Stimulated activated CD4-positive, alpha-beta T cell treated with anti-CD3 and anti-CD28 coated beads, Interleukin-12 subunit alpha, Interleukin-12 subunit beta, amount 100 ng/mL, for 4 hours (primary cell): ENCODE data around the gene NPIPB9.
"Not testable (repeated sequence)": the region's sequence is repeated elsewhere in the genome, so short reads cannot be mapped to it uniquely, and the experiment has no call there.

ENCODE experiments used
- DNase-seq: peaks from one replicate; pipeline ENCODE4 v3.0.0-alpha.2; 2020

NPIPB9 gene

DNA sequence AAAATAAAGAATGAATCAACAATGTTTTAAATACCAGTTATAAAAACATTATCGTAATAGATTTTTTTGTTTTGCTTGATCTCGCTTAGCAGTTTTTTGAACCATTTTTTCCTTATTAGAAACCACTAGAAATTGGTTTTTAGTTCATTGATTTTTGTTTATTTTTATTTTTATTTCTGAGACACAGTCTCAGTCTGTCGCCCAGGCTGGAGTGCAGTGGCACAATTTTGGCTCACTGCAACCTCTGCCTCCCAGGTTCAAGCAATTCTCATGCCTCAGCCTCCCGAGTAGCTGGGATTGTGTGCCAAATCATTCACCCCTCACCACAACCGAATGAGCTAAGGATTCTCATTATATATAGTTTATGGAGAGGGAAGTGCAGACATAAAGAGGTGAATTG, at the start of gene NPIPB9:
Gene NPIPB9, plus strand, starts transcription at position 301 of the 400 bp plus-strand sequence.
- DNase-seq: not testable (repeated sequence)

DNA sequence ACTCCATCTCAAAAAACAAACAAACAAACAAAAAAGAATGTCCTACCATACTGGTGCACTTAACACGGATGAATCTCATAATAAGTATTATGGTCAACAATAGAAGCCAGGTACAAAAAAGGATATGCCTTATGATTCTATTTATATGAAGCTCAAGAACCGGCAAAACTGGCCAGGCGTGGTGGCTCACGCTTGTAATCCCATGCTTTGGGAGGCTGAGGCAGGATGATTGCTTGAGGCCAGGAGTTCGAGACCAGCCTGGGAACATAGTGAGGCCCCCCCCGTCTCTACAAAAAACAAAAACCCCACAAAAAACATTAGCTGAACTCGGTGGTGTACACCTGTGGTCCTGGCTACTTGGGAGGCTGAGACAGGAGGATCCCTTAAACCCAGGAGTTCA, 47.3 kb upstream of the NPIPB9 start:
- DNase-seq: not testable (repeated sequence)

GRCh38 chr16:28711220-28712083, 40.1 kb upstream of the NPIPB9 start, which contains the start of gene EIF3C:
EIF3C (plus strand) TSS chr16:28711464; CDS start chr16:28711687, 223 bp downstream.
- not testable (repeated sequence) for DNase-seq

DNA sequence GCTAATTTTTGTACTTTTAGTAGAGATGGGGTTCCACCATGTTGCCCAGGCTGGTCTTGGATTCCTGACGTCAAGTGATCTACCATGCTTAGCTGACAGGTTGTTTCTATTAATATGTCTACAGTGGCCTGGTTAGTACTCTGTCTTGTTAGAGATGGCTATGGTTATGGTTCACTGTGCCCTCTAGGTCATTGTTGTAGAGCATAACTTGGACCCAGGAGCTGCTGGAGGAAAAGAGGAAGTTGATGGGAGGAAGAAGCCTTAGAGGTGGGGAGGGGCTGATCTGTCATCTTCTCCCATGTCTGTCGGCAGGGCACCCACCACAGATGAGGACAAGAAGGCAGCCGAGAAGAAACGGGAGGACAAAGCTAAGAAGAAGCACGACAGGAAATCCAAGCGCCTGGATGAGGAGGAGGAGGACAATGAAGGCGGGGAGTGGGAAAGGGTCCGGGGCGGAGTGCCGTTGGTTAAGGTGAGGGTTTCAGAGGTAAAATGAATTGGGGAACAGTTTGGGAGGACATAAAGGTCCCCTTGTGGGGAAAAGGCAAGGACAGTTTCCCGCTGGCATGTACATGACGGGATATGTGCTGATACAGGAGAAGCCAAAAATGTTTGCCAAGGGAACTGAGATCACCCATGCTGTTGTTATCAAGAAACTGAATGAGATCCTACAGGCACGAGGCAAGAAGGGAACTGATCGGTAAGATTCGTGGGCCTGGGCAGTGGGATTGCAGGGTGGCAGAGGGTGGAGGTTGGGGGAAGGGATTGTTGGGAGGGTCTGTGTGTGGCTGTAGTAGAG, 28.5 kb upstream of the NPIPB9 start:
- not testable (repeated sequence) for DNase-seq

DNA sequence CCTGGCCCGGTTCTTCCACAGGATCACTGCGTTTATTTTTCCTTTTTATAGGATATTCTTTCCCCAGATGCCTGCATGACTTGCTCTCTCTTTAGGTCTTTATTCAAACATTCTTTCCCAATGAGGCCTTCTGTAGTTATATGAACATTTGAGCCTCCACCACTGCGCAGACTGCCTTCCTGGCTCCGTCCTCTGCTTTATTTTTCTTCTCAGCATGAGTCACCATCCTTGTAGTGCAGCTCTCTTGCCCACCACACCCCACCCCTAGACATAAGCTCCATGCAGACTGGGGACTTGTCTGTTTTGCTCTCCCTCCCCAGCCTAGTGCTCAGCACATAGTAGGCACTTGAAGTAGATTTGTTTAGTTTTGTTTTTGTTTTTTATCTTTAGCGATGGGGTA, 20.3 kb upstream of the NPIPB9 start:
- not testable (repeated sequence) for DNase-seq

- not testable (repeated sequence) for DNase-seq
Observed at GRCh38 chr16:28732455-28733124, 19.0 kb upstream of the NPIPB9 start.

GRCh38 chr16:28739787-28740186, 11.8 kb upstream of the NPIPB9 start:
- DNase-seq: not testable (repeated sequence)

- DNase-seq: not testable (repeated sequence)
Observed at GRCh38 chr16:28740631-28741030, 11.0 kb upstream of the NPIPB9 start.

- not testable (repeated sequence) for DNase-seq
Observed at GRCh38 chr16:28741295-28741694, 10.3 kb upstream of the NPIPB9 start.

GRCh38 chr16:28746618-28747350, 4.8 kb upstream of the NPIPB9 start:
- DNase-seq: not testable (repeated sequence)

GRCh38 chr16:28749997-28750465, 1.6 kb upstream of the NPIPB9 start:
- peak; percentile 34 for DNase-seq

DNA sequence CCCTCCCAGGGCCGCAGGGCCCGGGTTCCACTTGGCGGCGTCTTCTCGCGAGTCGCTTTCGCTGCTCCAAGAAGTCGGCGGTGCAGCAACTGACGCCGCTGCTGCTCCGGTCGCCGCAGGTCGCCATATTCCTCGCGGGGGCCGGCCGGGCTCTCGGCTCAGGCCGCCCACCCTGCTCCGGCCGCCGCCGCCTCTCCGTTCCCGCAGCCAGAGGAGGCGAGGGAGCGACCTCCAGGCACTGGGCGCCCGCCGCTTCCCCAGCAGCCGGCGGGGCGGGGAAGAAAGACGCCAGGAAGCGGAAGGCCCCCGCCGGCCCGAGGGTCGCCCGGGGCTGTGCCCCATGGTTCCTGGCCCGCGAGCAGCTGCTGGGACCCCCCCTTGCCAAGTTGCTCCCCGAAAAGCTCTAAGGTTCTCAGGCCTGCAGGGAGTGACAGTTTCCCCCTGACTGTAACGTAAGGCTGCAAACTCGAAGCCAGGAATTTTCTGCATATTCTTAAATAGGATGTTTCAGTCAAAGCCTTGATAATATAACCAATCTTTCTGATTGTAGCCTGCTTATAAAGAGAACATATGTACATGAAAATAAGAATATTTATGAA, 1.0 kb upstream of the NPIPB9 start:
- DNase-seq: not testable (repeated sequence)

DNA sequence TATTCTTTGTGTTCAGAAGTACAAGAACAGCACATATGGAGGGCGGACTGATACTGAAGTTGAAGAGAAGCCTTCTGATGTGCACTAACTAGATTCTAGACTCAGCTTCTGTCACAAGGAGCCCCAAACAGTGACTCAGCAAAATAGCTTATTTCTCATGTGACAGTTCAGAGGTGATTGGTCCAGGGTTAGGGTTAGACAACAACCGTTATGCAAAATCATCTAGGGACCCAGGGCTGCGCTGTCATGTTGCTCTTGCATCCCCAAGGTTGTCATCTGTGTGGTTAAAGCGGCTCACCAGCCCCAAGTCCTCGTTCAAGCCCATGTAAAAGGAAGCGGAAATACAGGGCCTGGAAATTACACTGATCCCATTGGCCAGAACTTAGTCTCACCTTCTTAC, 30.1 kb downstream of the NPIPB9 start:
- DNase-seq: not testable (repeated sequence)

GRCh38 chr16:28782357-28782756, 30.8 kb downstream of the NPIPB9 start:
- not testable (repeated sequence) for DNase-seq

- peak; percentile 39 for DNase-seq
Observed at GRCh38 chr16:28802235-28803019, 50.8 kb downstream of the NPIPB9 start.

DNA sequence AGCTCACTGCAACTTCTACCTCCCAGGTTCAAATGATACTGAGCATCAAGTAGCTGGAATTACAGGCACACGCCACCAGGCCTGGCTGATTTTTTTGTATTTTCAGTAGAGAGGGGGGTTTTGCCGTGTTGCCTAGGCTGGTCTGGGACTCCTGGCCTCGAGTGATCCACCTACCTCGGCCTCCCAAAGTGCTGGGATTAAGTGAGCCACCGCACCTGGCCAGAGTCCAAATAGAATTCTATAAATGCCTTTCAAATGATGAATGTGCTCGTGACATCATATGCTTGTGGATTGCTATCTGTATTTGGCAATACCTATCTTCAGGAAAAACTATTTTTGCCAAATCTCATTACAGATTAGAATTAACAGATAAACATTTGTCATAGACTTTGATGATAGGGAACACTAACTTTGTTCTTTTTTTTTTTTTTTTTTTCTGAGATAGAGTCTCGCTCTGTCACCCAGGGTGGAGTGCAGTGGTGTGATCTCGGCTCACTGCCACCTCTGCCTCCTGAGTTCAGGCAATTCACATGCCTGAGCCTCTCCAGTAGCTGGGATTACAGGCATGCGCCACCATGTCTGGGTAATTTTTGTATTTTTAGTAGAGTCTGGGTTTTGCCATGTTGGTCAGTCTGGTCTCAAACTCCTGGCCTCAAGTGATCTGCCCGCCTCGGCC, 56.0 kb downstream of the NPIPB9 start:
- not testable (repeated sequence) for DNase-seq

GRCh38 chr16:28820016-28820415, 68.4 kb downstream of the NPIPB9 start:
- DNase-seq: no peak

DNA sequence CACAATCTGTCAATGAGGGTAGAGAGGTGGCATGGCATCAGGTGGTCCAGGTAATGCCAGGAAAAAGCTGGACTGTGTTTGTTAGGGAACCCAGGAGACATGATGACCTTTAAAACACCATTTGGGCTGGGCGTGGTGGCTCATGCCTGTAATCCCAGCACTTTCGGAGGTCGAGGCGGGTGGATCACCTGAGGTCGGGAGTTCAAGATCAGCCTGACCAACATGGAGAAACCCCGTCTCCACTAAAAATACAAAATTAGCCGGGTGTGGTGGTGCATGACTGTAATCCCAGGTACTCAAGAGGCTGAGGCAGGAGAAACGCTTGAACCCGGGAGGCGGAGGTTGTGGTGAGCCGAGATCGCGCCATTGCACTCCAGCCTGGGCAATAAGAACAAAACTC, 69.0 kb downstream of the NPIPB9 start:
- DNase-seq: not testable (repeated sequence)

- no peak for DNase-seq
Observed at GRCh38 chr16:28821874-28822519, 70.4 kb downstream of the NPIPB9 start.
